Measurements from ENCODE around the gene GPC6. TPM values are rescaled to one million over a fixed set of nuclear protein-coding genes. Genes with fewer than 3 reads are reported as not detected.

The GPC6 gene
- total and polyA plus RNA-seq, 2 experiments from 2014 or later = 14.4 to 20.8 TPM

DNA sequence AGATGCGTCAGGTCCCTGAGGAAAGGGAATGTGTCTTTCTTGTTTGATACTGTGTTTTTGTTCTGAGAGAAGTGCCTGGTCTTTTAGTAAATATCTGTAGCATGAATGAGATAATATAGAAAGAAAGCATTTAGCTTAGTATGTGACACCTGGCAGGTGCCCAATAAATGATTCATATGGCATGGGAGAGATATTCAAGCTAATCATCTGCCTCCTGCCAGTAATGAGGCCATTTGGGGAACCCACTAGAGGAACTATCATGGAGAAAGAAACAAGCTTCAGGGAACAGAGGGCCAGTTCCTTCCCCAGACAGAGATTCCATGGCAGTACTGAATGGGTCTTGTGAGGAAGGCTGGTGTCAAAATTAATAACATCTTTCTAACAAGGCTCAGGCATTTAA, 648.9 kb downstream of the GPC6 start:
- no peak overlapping the region for H3K27ac ChIP-seq
- no peak overlapping the region for H3K4me3 ChIP-seq
- H3K79me2 ChIP-seq (ENCODE audit: insufficient read depth) = no peaks in the 10 kb centered on the region
- no peaks in the 10 kb centered on the region for H3F3A ChIP-seq (ENCODE audit: insufficient read depth)
- no peak overlapping the region for H3K9ac ChIP-seq
- 97 to 100% methylated on average over 1 of the region's 1 CpG for WGBS, 2 experiments (ENCODE audit: low coverage in 1 of 2, low lambda C conversion rate in 2 of 2, missing lambda C conversion rate in 2 of 2)
- TF ChIP-seq EZH2 (IDR thresholded peaks at IDR 0.05; ENCODE audit: insufficient read depth, poor library complexity, severe bottlenecking) = no peak
- no peak for TF ChIP-seq EZH2phosphoT487 (IDR thresholded peaks at IDR 0.05; ENCODE audit: insufficient read depth, low read depth)
- in situ Hi-C loops (cut with MboI) = no loop called here
- peak; percentile 57 for DNase-seq
- no peaks in the 10 kb centered on the region for H4K20me1 ChIP-seq (ENCODE audit: insufficient read depth)
- peaks cover 9% of the 10 kb centered on the region for H3K4me1 ChIP-seq (ENCODE audit: insufficient read depth)
- no peaks in the 10 kb centered on the region for H3K27me3 ChIP-seq (replicated peaks; ENCODE audit: insufficient read depth)
- no peaks in the 10 kb centered on the region for H3K9me3 ChIP-seq (ENCODE audit: low read depth)
- no peaks in the 10 kb centered on the region for H3K36me3 ChIP-seq (ENCODE audit: low read depth)
- no peaks in the 10 kb centered on the region for H3K9me2 ChIP-seq (ENCODE audit: insufficient read depth)
- H3K4me2 ChIP-seq (ENCODE audit: unreplicated experiment) = no peak overlapping the region
- H2AFZ ChIP-seq = no peak overlapping the region

- no peaks in the 10 kb centered on the region for H4K20me1 ChIP-seq (ENCODE audit: insufficient read depth)
- H3K79me2 ChIP-seq (ENCODE audit: insufficient read depth) = no peaks in the 10 kb centered on the region
- no peaks in the 10 kb centered on the region for H3K27me3 ChIP-seq (replicated peaks; ENCODE audit: insufficient read depth)
- no peak overlapping the region for H3K4me2 ChIP-seq (ENCODE audit: unreplicated experiment)
- H3K27ac ChIP-seq = no peak overlapping the region
- H3K4me1 ChIP-seq (ENCODE audit: insufficient read depth) = peaks cover 13% of the 10 kb centered on the region
- H3F3A ChIP-seq (ENCODE audit: insufficient read depth) = peaks cover 5% of the 10 kb centered on the region; the same call in 1 of the 2 replicates
- in situ Hi-C loops (cut with MboI) = no loop called here
- no peak for DNase-seq
- H2AFZ ChIP-seq = no peak overlapping the region
- 94 to 98% methylated on average over 3 of the region's 3 CpGs for WGBS, 2 experiments (ENCODE audit: low coverage in 1 of 2, low lambda C conversion rate in 2 of 2, missing lambda C conversion rate in 2 of 2)
- H3K9ac ChIP-seq = no peak overlapping the region
- no peaks in the 10 kb centered on the region for H3K9me3 ChIP-seq (ENCODE audit: low read depth)
- no peaks in the 10 kb centered on the region for H3K36me3 ChIP-seq (ENCODE audit: low read depth)
- TF ChIP-seq EZH2 (IDR thresholded peaks at IDR 0.05; ENCODE audit: insufficient read depth, poor library complexity, severe bottlenecking) (no peak), EZH2phosphoT487 (IDR thresholded peaks at IDR 0.05; ENCODE audit: insufficient read depth, low read depth) (no peak)
- H3K9me2 ChIP-seq (ENCODE audit: insufficient read depth) = no peaks in the 10 kb centered on the region
- no peak overlapping the region for H3K4me3 ChIP-seq
These were observed 649.6 kb downstream of the GPC6 start for GRCh38 chr13:93876236-93876635.

DNA sequence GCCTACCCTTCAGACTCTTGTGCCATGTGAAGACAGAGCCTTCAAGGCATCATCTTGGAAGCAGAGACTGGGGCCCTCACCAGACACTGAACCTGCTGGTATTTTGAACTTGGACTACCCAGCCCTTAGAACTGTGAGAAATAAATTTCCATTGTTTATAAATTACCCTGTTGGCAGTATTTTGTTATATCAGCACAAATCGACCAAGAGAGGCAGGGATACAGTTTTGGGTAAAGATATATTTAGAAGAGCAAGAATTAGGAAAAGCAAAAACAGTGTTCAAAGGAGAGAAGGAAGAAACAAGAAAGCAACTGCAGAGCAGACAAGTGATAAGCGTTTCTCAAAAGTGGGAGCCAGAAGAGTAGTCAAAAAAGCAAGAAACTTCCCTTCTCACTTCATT, 652.1 kb downstream of the GPC6 start:
- TF ChIP-seq EZH2phosphoT487 (IDR thresholded peaks at IDR 0.05; ENCODE audit: insufficient read depth, low read depth) (no peak), EZH2 (IDR thresholded peaks at IDR 0.05; ENCODE audit: insufficient read depth, poor library complexity, severe bottlenecking) (no peak)
- Histone ChIP-seq H3K4me2 (ENCODE audit: unreplicated experiment) (no peak overlapping the region), H3K36me3 (ENCODE audit: low read depth) (no peaks in the 10 kb centered on the region), H3K27me3 (replicated peaks; ENCODE audit: insufficient read depth) (no peaks in the 10 kb centered on the region), H4K20me1 (ENCODE audit: insufficient read depth) (no peaks in the 10 kb centered on the region), H3K4me3 (no peak overlapping the region), H3K9me2 (ENCODE audit: insufficient read depth) (no peaks in the 10 kb centered on the region), H2AFZ (no peak overlapping the region), H3F3A (ENCODE audit: insufficient read depth) (peaks cover 18% of the 10 kb centered on the region), H3K79me2 (ENCODE audit: insufficient read depth) (no peaks in the 10 kb centered on the region), H3K4me1 (ENCODE audit: insufficient read depth) (peaks cover 27% of the 10 kb centered on the region), H3K27ac (no peak overlapping the region), H3K9me3 (ENCODE audit: low read depth) (no peaks in the 10 kb centered on the region), H3K9ac (no peak overlapping the region)
- DNase-seq = no peak
- in situ Hi-C loops (cut with MboI) = no loop called here
- WGBS, 2 experiments (ENCODE audit: low coverage in 1 of 2, low lambda C conversion rate in 2 of 2, missing lambda C conversion rate in 2 of 2) = 68 to 83% methylated on average over 2 of the region's 2 CpGs

GRCh38 chr13:93881411-93881810, 654.8 kb downstream of the GPC6 start:
- in situ Hi-C loops (cut with MboI) = no loop called here

More at GRCh38 chr13:93881411-93881810, 654.8 kb downstream of the GPC6 start:
- Histone ChIP-seq H3K4me1 (ENCODE audit: insufficient read depth) (peaks cover 18% of the 10 kb centered on the region), H3K4me3 (no peak overlapping the region), H3K27me3 (replicated peaks; ENCODE audit: insufficient read depth) (no peaks in the 10 kb centered on the region), H3K4me2 (ENCODE audit: unreplicated experiment) (peak overlapping the region; percentile 16), H3K9ac (no peak overlapping the region), H3K9me3 (ENCODE audit: low read depth) (no peaks in the 10 kb centered on the region), H3K27ac (peak overlapping the region; percentile 24), H4K20me1 (ENCODE audit: insufficient read depth) (no peaks in the 10 kb centered on the region), H3K79me2 (ENCODE audit: insufficient read depth) (no peaks in the 10 kb centered on the region), H2AFZ (no peak overlapping the region), H3K36me3 (ENCODE audit: low read depth) (no peaks in the 10 kb centered on the region), H3F3A (ENCODE audit: insufficient read depth) (peaks cover 18% of the 10 kb centered on the region), H3K9me2 (ENCODE audit: insufficient read depth) (no peaks in the 10 kb centered on the region)
- TF ChIP-seq EZH2phosphoT487 (IDR thresholded peaks at IDR 0.05; ENCODE audit: insufficient read depth, low read depth) (no peak), EZH2 (IDR thresholded peaks at IDR 0.05; ENCODE audit: insufficient read depth, poor library complexity, severe bottlenecking) (no peak)
- 0 to 2% methylated on average over 2 of the region's 2 CpGs for WGBS, 2 experiments (ENCODE audit: low coverage in 1 of 2, low lambda C conversion rate in 2 of 2, missing lambda C conversion rate in 2 of 2)
- DNase-seq = peak; percentile 52

All from GM23248 (cell line).